ENCODE results near the gene CD74. TPM values are rescaled to one million over a fixed set of nuclear protein-coding genes. Genes with fewer than 3 reads are reported as not detected.

The CD74 gene
- total and polyA plus RNA-seq, 10 of the 15 experiments (the other 5 are each of a cell fraction or from before 2014, with no cell fraction given): 1,387 to 11,063 (median 3,922) TPM

GRCh38 chr5:150419630-150420270 lies 7.0 kb upstream of the CD74 start:
- CTCF ChIA-PET: interaction anchor here (0.7 to 1.9 kb wide), 6 partner anchors 10 to 21 kb away, joined by 3 to 8 read pairs (median 6); no protein-coding TSS in a partner anchor
- H3K27me3 ChIP-seq (replicated peaks in 1 of 2; ENCODE audit: control insufficient read depth in 2 of 2, insufficient read depth in 2 of 2, low read length in 1 of 2): no peaks in the 10 kb centered on the region
- no peaks in the 10 kb centered on the region for H4K20me1 ChIP-seq (ENCODE audit: control insufficient read depth, insufficient read depth)
- RAD21 ChIA-PET (ENCODE audit: unreplicated experiment): interaction anchor here (1.0 kb wide), 2 partner anchors 9 to 14 kb away, joined by 3 to 9 read pairs; no protein-coding TSS in a partner anchor
- H3K9me3 ChIP-seq (replicated peaks; ENCODE audit: control insufficient read depth, insufficient read depth, low read length): no peaks in the 10 kb centered on the region
- peaks cover 23% of the 10 kb centered on the region for H3K4me1 ChIP-seq (ENCODE audit: control insufficient read depth, insufficient read depth, low read length)
- in situ Hi-C loops (cut with MboI): no loop called here
- SMC1A ChIA-PET (ENCODE audit: uncharacterized antibody, unreplicated experiment): interaction anchor here (0.6 to 1.0 kb wide), 5 partner anchors 8 to 18 kb away, joined by 3 read pairs; no protein-coding TSS in a partner anchor
- H3K9ac ChIP-seq (ENCODE audit: control insufficient read depth, insufficient read depth, low read length): no peak overlapping the region
- no peak overlapping the region for H3K4me3 ChIP-seq
- BruUV-seq (replicated peaks): no TSS peak
- DNase-seq (ENCODE audit: low read depth, low spot score) (no peak), ATAC-seq (peak; percentile 91), FAIRE-seq (peak; percentile 93)
- peaks cover 5% of the 10 kb centered on the region for H3K79me2 ChIP-seq (ENCODE audit: control insufficient read depth, insufficient read depth, low read length)
- peak overlapping the region; percentile 60 for H3K4me2 ChIP-seq (ENCODE audit: control insufficient read depth, insufficient read depth)
- H3K27ac ChIP-seq (ENCODE audit: control insufficient read depth, insufficient read depth): peak overlapping the region; percentile 33
- no peak for TF ChIP-seq JUND (IDR thresholded peaks at IDR 0.05; ENCODE audit: low read depth, low read length)
- TF ChIP-seq POU2F2 (IDR thresholded peaks at IDR 0.05; ENCODE audit: borderline replicate concordance, low read depth, low read length): no peak
- TF ChIP-seq MLLT1 (IDR thresholded peaks at IDR 0.05): 0 out of 2 replicates have a peak, but pooled peaks have one; percentile 18
- TF ChIP-seq SMARCA5 (IDR thresholded peaks at IDR 0.05): 0 out of 2 replicates have a peak, but pooled peaks have one; percentile 11
- TF ChIP-seq IKZF1 (conservative IDR thresholded peaks at IDR 0.05): peak; percentile 73
- TF ChIP-seq MTA2 (IDR thresholded peaks at IDR 0.05; ENCODE audit: low read depth): peak; percentile 51; the same call in 1 of the 2 replicates
- TF ChIP-seq MEF2B (IDR thresholded peaks at IDR 0.05; ENCODE audit: partially characterized antibody, poor library complexity, severe bottlenecking): peak; percentile 47
- TF ChIP-seq EED (IDR thresholded peaks at IDR 0.05; ENCODE audit: low read depth): 0 out of 2 replicates have a peak, but pooled peaks have one; percentile 42
- 0 out of 2 replicates have a peak, but pooled peaks have one; percentile 30 for TF ChIP-seq RELB (IDR thresholded peaks at IDR 0.05; ENCODE audit: low read depth)
- TF ChIP-seq ZNF622 (IDR thresholded peaks at IDR 0.05): no peak
- peak in 1 of 2 experiments; percentile 39; a peak in 1 of 4 replicates for TF ChIP-seq BHLHE40 (IDR thresholded peaks at IDR 0.05; ENCODE audit: borderline replicate concordance in 1 of 2, low read depth in 2 of 2, low read length in 1 of 2)
- peak; percentile 64; the same call in 1 of the 2 replicates for TF ChIP-seq GATAD2B (conservative IDR thresholded peaks at IDR 0.05; ENCODE audit: low read depth)
- TF ChIP-seq BMI1 (IDR thresholded peaks at IDR 0.05; ENCODE audit: borderline replicate concordance): no peak
- TF ChIP-seq, protein P1, sequence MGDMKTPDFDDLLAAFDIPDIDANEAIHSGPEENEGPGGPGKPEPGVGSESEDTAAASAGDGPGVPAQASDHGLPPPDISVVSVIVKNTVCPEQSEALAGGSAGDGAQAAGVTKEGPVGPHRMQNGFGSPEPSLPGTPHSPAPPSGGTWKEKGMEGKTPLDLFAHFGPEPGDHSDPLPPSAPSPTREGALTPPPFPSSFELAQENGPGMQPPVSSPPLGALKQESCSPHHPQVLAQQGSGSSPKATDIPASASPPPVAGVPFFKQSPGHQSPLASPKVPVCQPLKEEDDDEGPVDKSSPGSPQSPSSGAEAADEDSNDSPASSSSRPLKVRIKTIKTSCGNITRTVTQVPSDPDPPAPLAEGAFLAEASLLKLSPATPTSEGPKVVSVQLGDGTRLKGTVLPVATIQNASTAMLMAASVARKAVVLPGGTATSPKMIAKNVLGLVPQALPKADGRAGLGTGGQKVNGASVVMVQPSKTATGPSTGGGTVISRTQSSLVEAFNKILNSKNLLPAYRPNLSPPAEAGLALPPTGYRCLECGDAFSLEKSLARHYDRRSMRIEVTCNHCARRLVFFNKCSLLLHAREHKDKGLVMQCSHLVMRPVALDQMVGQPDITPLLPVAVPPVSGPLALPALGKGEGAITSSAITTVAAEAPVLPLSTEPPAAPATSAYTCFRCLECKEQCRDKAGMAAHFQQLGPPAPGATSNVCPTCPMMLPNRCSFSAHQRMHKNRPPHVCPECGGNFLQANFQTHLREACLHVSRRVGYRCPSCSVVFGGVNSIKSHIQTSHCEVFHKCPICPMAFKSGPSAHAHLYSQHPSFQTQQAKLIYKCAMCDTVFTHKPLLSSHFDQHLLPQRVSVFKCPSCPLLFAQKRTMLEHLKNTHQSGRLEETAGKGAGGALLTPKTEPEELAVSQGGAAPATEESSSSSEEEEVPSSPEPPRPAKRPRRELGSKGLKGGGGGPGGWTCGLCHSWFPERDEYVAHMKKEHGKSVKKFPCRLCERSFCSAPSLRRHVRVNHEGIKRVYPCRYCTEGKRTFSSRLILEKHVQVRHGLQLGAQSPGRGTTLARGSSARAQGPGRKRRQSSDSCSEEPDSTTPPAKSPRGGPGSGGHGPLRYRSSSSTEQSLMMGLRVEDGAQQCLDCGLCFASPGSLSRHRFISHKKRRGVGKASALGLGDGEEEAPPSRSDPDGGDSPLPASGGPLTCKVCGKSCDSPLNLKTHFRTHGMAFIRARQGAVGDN (IDR thresholded peaks at IDR 0.05): peak; percentile 22; the same call in 1 of the 2 replicates
- peak; percentile 69 to 76; a peak in 3 of 4 replicates for TF ChIP-seq IKZF2 (IDR thresholded peaks at IDR 0.05)
- TF ChIP-seq BCL11A (IDR thresholded peaks at IDR 0.05; ENCODE audit: low read depth, low read length): no peak
- peak overlapping the region; percentile 58 for H2AFZ ChIP-seq (ENCODE audit: control insufficient read depth, low read depth, low read length)
- 2% methylated on average over 7 of the region's 7 CpGs for whole genome bisulfite sequencing (ENCODE audit: insufficient coverage, insufficient replicate concordance, low lambda C conversion rate, missing lambda C conversion rate)
- POLR2A ChIA-PET: interaction anchor here (0.7 to 2.9 kb wide), 4 partner anchors 9 to 665 kb away, joined by 3 to 39 read pairs (median 4); no protein-coding TSS in a partner anchor
- intact Hi-C loops (cut with micrococcal nuclease; ENCODE audit: unreplicated experiment): loop anchor here (10.0 kb wide), 2 partner anchors 735 to 1615 kb away; partner anchors contain the start of gene ANXA6
- no peaks in the 10 kb centered on the region for H3K36me3 ChIP-seq (ENCODE audit: control insufficient read depth in 2 of 2, insufficient read depth in 2 of 2, low read length in 1 of 2)

Data from GM12878 (cell line).